ENCODE results near the gene F11. TPM values are rescaled to one million over a fixed set of nuclear protein-coding genes. Genes with fewer than 3 reads are reported as not detected.
"Not testable (repeated sequence)": the region's sequence is repeated elsewhere in the genome, so short reads cannot be mapped to it uniquely, and the experiment has no call there.

The F11 gene
- not detected in 2 replicates for total RNA-seq (2014; rRNA removed; shearing (Covaris generic))

GRCh38 chr4:186265683-186266652, at the start of gene F11:
F11 (plus strand) TSS chr4:186266189; CDS start chr4:186267137, 948 bp downstream.
- DNase-seq (ENCODE audit: low read depth), result no peak

GRCh38 chr4:186216465-186217024, 49.4 kb upstream of the F11 start:
- no peak for DNase-seq (ENCODE audit: low read depth)

GRCh38 chr4:186217733-186218293, 48.2 kb upstream of the F11 start:
- no peak for DNase-seq (ENCODE audit: low read depth)

GRCh38 chr4:186221624-186222023, 44.4 kb upstream of the F11 start:
- DNase-seq (ENCODE audit: low read depth), result no peak

GRCh38 chr4:186225848-186226247, 40.1 kb upstream of the F11 start:
- no peak for DNase-seq (ENCODE audit: low read depth)

- no peak for DNase-seq (ENCODE audit: low read depth)
Measured at GRCh38 chr4:186226521-186227189, 39.3 kb upstream of the F11 start.

- DNase-seq (ENCODE audit: low read depth), result no peak
Measured at GRCh38 chr4:186227221-186227620, 38.8 kb upstream of the F11 start, which contains the start of gene KLKB1. KLKB1 (plus strand) TSS chr4:186227507; CDS start chr4:186228196, 689 bp downstream.

- DNase-seq (ENCODE audit: low read depth), result no peak
Measured at GRCh38 chr4:186227744-186228513, 38.1 kb upstream of the F11 start.

GRCh38 chr4:186228514-186228894, 37.5 kb upstream of the F11 start:
- DNase-seq (ENCODE audit: low read depth), result no peak

- no peak for DNase-seq (ENCODE audit: low read depth)
Measured at GRCh38 chr4:186234367-186234766, 31.6 kb upstream of the F11 start.

GRCh38 chr4:186236126-186236525, 29.9 kb upstream of the F11 start:
- no peak for DNase-seq (ENCODE audit: low read depth)

GRCh38 chr4:186240452-186240847, 25.5 kb upstream of the F11 start:
- DNase-seq (ENCODE audit: low read depth), result no peak

- no peak for DNase-seq (ENCODE audit: low read depth)
Measured at GRCh38 chr4:186240848-186241491, 25.0 kb upstream of the F11 start.

GRCh38 chr4:186241616-186242015, 24.4 kb upstream of the F11 start:
- no peak for DNase-seq (ENCODE audit: low read depth)

GRCh38 chr4:186242031-186242430, 24.0 kb upstream of the F11 start:
- not testable (repeated sequence) for DNase-seq (ENCODE audit: low read depth)

GRCh38 chr4:186243331-186243730, 22.7 kb upstream of the F11 start:
- DNase-seq (ENCODE audit: low read depth), result no peak

GRCh38 chr4:186244835-186245234, 21.2 kb upstream of the F11 start:
- no peak for DNase-seq (ENCODE audit: low read depth)

- not testable (repeated sequence) for DNase-seq (ENCODE audit: low read depth)
Measured at GRCh38 chr4:186247062-186247752, 18.8 kb upstream of the F11 start.

GRCh38 chr4:186248643-186249042, 17.3 kb upstream of the F11 start:
- no peak for DNase-seq (ENCODE audit: low read depth)

Measured in Daoy (cell line).